HTERT RPE-1 (cell line): ENCODE results near the gene ZNF468.
"Not testable (repeated sequence)": the region's sequence is repeated elsewhere in the genome, so short reads cannot be mapped to it uniquely, and the experiment has no call there.

Experiments
- in situ Hi-C: fragments of 300-500 bp; cut with MboI; formaldehyde crosslinking; loops from 4 replicates; pipeline ENCODE4 v1.14.3; 2020; ENCODE audit warnings: low sequenced_read_pairs

The ZNF468 gene

DNA sequence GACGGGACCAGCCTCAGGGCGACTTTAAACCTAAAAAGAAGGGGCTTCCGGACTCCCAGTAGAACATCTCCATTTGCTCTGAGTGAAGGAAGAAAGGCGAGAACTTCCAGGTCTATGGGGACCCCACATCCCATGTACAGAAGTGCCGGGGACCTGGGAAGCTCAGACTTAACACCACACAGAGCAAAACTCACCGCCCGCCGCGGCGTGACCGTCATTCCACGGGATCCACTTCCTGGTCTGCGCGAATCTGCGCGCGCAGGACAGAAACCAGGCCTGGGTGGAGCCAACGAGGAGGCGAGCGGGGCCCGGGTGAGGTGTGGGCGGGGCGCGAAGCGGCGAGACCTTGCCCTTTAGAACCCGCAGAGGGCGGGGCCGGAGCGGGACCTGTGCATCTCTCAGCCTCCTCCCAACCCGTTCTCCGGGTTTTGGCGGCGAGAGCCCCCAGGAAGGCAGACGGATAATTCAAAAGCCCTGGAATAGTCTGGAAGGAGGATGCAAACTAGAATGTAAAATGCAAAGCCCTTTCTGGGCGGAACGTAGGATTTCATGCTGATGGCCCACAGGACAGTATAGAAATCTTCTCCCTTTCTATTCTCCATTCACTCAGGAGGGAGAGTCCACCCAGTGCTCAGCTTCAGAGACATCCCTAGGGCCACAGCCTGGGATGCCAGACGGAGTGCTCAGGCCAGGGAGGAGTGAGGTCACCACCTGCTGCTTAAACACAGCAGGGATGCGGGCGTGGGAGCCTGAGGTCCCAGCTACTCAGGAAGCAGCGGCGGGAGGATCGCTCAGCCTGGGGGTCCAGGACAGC is at the start of gene ZNF468:
TSS of gene ZNF468 (minus strand) at position 242 of the 814 bp plus-strand sequence. CDS start 3,347 bp downstream, outside the sequence.
- in situ Hi-C loops, result not testable (repeated sequence)

DNA sequence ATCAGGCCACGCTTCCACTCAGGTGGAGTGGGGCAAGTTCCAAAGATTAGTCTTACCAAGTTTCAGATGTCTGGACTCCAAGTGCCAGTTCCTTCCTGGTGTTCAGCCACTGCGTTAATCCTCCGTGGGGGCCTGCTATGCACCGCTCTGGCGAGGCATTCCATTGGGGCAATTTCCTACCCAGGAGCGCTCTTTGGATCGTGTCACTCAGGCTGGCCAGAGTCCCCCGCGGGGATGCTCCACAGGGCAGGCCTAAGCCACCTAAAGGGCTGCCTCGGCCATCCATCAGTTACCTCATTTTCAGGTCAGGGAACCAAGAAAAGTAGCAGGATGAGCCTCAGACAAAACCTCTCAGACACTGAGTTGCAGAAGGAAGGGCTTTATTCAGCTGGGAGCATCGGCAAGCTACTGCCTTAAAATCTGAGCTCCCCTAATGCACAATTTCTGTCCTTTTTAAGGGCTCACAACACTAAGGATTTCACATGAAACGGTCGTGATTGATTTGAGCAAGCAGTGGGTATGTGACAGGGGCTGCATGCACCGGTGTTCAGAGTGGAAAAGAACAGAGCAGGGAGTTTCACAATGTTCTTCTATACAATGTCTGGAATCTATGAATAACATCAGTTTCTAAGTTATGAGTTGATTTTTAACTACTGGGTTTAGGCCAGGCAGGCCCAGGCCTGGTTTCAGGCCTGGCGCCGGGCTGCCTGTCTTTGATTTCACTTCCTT is 46.8 kb upstream of the ZNF468 start:
- in situ Hi-C loops, result not testable (repeated sequence)

DNA sequence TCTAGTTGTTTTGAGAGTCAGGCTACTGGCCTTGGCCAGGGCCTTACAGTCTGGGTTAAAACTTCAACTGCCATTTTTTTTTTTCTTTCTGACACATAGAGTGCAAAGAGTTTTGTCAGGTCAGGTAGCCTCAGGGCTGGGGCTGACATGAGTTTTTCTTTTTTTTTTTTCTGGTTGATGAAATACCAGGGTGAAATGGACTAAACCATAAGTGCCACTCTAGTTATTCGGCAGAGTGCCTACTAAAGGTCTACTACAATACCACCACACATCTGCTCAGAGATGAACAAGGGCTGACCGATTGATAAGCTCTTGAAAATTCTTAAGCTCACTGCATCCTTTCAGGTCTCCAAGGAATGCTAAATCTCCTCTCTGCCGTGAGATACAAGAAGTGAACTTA is 44.4 kb upstream of the ZNF468 start:
- in situ Hi-C loops, result no loop called here

DNA sequence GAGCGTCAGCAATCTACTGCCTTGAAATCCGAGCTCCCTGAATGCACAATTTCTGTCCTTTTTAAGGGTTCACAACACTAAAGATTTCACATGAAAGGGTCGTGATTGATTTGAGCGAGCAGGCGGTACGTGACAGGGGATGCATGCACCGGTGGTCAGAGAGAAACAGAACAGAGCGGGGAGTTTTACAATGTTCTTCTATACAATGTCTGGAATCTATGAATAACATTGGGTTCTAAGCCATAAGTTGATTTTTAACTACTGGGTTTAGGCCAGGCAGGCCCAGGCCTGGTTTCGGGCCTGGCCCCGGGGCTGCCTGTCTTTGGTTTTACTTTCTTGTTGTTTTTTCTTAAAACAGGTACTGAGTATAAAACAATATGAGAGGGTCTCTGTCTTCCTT is 41.2 kb upstream of the ZNF468 start:
- in situ Hi-C loops, result not testable (repeated sequence)

DNA sequence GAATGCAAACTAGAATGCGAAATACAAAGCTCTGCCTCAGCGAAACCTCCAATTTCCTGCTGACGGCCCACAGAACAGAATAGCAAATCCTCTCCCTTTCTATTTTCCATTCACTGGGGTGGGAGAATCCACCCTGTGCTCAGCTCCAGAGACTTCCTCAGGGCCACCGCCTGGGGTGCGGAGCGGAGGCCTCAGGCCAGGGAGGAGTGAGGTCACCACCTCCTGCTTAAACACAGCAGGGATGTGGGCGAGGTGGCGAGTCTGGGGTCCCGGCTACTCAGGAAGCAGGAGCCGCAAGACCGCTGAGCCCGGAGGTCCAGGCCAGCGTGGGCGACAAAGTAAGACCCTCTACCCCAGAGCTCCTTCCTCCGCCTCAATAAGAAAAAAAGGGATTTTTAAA is 40.7 kb upstream of the ZNF468 start:
- in situ Hi-C loops, result no loop called here

DNA sequence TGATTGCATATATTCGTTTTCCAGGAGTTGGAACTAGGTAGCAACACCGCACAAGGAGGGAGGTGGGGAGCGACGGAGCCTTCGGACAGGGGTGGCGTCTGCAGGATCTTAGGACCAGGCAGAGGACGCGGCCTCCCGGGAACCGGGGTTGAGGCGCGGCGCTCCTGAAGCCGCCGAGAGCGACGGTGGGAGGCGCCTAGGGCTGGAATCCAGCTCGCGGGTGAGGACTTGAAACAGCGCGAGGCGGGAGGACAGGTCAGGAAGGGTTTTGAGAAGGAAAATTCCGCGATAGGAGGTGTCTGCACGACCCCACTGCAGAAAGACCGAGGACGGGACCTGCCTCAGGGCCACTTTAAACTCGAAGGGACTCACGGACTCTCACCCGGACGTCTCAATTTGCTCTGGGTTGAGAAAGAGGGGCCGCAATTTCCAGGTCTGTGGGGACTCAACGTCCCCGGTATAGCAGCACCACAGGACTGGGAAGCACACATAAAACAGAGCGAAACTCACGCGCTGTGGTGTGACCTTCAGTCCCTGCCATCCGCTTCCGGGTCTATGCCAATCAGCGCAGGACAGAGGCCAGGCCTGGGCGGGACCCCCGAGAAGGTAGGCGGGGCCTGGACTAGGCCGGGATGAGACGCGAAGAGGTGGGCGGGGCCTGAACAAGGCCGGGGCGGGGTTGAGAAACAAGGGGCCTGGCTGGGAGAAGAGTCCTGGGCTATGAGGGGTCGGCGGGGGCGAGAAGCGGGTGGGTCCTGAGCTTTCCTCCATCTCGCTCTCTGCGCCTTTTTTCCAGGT is 39.9 kb upstream of the ZNF468 start, which contains the start of gene ZNF320:
TSS of gene ZNF320 (minus strand) at position 498 of the 798 bp plus-strand sequence. CDS start 7,380 bp downstream, outside the sequence.
- in situ Hi-C loops, result no loop called here

DNA sequence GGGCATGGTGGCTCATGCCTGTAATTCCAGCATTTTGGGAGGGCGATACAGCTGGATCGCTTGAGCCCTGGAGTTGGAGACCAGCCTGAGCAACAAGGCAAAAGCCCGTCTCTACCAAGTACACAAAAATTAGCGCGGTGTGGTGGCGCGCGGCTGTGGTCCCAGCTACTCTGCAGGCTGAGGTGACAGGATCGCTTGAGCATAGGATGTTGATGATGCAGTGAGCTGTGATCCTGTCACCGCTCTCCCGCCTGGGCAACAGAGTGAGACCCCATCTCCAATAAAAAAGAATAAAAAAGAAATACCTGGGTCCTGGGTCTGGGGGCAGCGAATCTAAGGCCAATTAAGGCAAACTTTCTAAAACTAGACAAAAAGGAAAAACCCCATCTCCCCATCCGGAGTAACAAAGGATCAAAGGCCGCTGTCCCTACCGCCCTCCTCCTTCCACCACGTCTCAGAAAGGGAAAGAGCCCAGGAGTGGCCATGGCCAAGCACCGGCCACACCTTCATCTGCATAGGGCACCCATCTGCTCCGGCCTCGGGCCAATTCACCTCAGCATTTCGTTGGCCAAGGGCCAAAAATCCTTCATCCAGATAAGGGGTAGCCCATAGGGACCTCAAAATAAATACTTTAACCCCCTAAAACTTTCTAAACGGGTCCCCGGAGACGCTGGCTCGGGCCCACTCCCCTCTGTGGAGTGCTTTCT is 39.2 kb upstream of the ZNF468 start:
- in situ Hi-C loops, result no loop called here

DNA sequence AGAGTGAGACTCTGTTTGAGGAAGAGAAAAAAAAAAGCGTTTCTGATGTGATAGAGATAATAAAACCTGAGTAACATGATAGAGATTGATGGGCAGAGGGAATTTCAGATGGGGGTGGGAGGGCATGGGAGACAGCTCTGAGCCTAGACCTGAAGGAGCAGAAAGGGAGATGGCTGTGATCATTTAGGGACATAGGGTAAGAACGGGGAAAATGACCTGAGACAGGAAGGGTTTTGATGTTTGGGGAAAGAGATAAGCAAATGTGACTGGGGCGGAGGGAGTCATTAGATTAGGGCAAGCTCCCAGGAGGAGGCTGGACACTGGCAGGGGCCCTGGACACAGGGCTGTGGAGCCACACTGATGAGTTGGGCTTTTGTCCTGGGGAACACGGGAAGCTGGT is 33.9 kb upstream of the ZNF468 start:
- in situ Hi-C loops, result no loop called here

DNA sequence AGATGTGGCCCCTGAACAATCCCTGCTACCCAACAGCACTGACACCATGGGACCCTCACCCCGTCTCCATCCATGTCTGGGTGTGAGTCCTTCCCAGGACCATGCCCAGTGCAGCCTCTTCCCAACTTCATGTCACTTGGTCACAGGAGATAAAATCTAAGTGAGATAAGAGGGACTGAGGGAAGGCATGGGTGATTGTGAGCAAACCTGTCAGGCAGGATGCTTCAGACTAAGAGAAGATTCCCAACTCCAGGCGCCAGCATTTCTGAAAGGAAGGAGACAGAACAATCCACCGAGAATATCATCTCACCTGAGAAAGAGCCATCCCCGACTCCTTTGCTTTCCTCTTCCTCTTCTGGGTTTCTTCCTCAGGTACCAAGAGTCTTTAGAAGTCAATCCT is 32.5 kb upstream of the ZNF468 start:
- in situ Hi-C loops, result no loop called here

DNA sequence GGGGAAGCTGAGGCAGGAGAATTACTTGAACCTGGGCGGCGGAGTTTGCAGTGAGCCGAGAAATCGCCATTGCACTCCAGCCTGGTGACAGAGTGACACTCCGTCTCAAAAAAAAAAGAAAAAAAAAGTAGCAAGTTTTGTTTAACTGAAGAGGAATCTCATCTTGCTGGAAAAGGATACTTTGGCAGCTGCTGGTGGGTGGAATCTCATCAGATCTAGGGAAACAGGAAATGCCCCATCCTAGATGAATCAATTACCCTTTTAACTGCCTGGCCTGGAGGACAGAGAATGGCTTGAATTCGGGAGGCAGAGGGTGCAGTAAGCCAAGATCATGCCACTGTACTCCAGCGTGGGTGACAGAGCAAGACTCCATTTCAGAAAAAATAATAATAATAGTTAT is 31.7 kb upstream of the ZNF468 start:
- in situ Hi-C loops, result no loop called here

DNA sequence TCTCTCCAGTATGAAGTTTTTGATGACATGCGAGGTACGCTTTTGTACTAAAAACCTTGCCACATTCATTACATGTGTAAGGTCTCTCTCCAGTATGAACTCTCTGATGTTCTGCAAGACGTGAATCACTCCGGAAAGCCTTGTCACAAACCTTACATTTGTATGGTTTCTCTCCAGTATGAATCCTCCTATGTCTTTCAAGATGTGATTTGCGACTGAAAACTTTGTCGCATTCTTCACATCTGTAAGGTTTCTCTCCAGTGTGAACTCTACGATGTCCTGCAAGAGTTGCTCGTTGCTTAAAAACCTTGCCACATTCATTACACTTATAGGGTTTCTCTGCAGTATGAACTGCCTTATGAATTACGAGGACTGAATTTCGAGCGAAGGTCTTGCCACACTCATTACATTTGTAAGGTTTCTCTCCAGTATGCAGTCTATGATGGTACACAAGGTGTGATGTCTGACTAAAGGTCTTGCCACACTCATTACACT is 23.5 kb upstream of the ZNF468 start:
- in situ Hi-C loops, result no loop called here

DNA sequence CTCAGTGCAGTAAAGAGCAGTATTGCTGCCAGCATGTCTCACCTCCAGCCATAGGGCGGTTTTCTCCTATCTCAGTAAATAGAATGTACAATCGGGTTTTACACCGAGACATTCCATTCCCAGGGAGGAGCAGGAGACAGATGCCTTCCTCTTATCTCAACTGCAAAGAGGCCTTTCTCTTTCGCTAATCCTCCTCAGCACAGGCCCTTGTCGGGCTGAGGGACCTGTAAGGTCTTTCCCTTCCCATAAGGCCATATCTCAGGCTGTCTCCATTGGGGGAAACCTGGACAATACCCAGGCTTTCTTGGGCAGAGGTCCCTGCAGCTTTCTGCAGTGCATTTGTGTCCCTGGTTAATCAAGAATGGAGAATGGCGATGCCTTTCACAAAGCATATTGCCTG is 15.6 kb upstream of the ZNF468 start:
- in situ Hi-C loops, result not testable (repeated sequence)

DNA sequence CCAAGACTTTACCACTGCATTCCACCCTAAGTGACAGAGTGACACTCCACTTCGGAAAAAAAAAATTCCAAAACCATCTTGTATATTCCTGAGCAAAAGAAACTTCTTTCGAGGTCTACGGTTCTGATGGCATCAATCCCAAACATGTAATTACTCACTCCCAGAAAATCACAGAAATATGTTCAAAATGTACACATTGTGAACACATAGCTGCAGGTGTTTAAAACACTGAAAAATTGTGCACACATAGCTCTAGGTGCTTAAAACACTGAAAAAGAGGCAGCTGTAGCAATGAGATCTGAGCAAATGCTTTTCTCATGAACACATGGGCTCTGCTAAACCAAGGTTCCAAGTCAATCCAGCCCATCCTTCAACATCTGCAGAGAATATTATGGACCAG is 14.0 kb upstream of the ZNF468 start:
- in situ Hi-C loops, result no loop called here

DNA sequence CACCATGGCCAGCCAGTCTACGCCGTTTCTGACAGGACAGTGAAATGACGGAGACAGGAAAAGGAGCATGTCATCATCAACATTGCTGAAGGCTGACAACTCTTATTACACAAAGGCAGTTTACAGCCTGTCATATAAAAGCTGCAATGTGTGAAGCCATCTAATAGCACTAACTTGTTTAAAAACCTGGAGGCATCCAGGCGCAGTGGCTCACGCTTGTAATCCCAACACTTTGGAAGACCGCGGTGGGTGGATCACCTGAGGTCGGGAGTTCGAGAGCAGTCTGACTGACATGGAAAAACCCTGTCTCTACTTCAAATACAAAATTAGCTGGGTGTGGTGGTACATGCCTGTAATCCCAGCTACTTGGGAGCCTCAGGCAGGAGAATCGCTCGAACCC is 10.6 kb upstream of the ZNF468 start:
- in situ Hi-C loops, result not testable (repeated sequence)

DNA sequence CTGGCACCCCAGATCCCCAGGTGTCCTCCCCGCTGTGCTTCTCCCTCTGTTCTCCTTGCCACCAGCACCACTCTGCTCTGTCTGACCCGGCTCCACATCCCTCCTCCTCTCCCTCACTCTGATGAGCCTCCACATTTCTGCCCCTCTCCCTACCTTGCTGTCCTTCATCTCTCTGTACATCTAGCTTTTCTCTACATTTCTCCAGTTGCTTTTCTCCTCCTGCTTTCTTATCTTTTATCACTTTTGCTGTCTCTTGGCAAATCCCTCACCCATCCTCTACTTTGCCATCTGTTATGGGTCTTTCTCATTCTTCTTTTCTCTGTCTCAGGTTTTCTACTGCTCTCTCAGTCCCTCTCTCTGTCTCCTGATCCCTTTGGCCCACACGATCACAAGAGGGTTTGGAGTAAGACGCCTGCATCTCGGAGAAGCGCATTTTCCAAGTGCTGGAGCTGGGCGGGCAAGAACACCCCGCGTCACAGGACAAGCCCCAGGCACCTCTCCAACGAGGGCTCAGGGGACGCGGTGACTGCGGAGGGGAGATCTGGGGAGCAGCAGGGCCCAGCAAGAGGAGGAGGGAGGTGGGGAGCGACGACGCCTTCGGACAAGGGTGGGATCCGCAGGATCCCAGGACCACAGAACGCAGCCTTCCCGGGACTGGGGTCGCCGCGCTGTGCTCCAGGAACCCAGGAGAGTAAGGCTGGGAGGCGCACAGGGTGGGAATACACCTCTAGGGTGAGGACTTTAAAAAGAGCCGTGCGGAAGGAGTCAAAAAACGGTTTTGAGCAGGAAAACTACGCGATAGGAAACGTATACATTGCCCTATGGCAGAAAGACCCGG is 660 bp downstream of the ZNF468 start:
- in situ Hi-C loops, result not testable (repeated sequence)

DNA sequence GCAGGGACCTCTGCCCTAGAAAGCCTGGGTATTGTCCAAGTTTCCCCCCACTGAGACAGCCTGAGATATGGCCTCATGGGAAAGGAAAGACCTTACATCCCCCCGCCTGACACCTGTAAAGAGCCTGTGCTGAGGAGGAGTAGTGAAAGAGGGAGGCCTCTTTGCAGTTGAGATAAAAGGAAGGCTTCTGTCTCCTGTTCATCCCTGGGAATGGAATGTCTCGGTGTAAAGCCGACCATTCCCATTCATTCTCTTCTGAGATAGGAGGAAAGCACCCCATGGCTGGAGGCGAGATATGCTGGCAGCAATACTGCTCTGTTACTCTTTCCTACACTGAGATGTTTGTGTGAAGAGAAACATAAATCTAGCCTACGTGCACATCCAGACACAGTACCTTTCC is 10.1 kb downstream of the ZNF468 start:
- in situ Hi-C loops, result not testable (repeated sequence)

DNA sequence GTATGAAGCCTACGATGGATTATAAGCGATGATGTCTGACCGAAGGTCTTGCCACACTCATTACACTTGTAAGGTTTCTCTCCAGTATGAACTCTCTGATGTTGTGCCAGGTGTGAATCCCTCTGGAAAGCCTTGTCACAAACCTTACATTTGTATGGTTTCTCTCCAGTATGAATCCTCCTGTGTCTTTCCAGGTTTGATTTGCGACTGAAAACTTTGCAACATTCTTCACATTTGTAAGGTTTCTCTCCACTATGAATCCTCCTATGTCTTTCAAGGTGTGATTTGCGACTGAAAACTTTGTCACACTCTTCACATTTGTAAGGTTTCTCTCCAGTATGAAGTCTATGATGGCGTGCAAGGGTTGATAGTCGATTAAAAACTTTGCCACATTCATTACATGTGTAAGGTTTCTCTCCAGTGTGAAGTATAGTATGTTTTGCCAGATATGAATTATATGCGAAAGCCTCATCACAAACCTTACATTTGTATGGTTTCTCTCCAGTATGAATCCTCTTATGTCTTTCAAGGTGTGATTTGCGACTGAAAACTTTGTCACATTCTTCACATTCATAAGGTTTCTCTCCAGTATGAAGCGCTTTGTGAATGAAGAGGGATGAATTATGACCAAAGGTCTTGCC is 16.5 kb downstream of the ZNF468 start:
- in situ Hi-C loops, result not testable (repeated sequence)

DNA sequence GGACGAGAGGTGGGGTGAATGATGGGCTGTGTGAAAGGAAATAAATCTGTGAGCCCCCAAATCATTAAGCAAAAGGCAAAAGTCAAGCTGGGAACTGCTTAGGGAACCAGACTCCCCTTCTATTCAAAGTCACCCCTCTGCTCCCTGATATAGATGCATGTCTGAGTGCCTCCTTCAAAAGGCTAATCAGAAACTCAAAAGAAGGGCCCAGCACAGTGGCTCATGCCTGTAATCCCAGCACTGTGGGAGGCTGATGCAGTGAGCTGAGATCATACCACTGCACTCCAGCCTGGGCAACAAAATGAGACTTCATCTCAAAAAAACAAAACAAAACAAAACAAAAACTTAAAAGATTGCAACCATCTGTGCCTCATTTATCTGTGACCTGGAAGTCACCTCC is 23.1 kb downstream of the ZNF468 start:
- in situ Hi-C loops, result not testable (repeated sequence)

DNA sequence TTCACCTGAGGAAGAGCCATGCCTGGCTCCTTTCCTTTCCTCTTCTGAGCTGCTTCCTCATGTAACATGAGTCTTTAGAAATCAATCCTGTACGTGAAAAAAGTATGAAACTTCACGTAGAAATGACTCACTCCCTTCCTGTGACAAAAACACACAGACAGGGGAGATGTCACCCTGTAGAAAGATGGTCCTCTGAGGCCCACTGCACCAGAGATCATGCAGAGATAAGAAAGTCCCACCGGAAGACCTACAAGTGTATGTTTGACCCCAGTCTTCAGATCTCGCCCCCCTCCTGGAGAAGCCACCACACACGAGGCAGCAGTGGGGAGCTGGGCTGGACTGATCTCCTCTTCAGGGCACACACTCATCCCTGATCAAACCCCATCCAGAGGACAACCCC is 23.9 kb downstream of the ZNF468 start:
- in situ Hi-C loops, result not testable (repeated sequence)
